Medulla oblongata (tissue), 1 donor: ENCODE measurements around the gene MAGT1.
"Not testable (repeated sequence)": the region's sequence is repeated elsewhere in the genome, so short reads cannot be mapped to it uniquely, and the experiment has no call there.

Source experiments
- DNase-seq: peaks from one replicate; pipeline ENCODE4 v3.0.0-alpha.2; 2015; ENCODE audit errors: extremely low spot score

The MAGT1 gene

DNA sequence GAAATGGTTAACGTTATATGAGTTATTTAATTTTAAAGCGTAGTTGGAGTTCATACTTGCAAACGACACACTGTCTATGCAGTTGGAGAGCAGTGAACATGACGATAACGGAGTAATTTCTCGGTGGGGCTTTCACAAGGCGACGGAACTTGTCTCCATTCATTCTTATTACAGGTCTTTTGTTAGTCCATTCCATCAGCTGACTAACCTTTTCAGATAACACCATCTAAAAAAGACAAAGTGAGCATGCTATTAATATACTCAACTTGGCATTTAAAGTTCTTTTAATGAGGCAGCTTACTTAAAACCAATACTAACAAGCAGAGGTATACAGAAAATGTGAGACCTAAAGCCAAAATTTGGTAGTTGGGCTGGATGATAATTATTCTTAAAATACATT, 19.9 kb downstream of the MAGT1 start:
- no peak for DNase-seq

DNA sequence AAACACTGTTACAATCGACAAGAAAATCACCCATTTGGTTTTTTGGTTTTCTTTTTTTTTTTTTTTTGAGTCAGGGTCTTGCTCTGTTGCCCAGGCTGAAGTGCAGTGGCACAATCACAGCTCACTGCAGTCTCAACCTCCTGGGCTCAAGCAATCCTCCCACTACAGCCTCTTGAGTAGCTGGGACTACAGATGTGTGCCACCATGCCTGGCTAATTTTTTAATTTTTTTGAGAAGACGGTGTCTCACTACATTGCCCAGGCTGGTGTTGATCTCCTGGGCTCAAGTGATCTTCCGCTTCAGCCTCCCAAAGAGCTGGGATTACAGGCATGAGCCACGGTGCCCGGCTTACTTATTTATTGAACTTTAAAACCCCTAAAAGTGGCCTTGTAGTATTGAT, 63.7 kb downstream of the MAGT1 start:
- DNase-seq, result not testable (repeated sequence)

DNA sequence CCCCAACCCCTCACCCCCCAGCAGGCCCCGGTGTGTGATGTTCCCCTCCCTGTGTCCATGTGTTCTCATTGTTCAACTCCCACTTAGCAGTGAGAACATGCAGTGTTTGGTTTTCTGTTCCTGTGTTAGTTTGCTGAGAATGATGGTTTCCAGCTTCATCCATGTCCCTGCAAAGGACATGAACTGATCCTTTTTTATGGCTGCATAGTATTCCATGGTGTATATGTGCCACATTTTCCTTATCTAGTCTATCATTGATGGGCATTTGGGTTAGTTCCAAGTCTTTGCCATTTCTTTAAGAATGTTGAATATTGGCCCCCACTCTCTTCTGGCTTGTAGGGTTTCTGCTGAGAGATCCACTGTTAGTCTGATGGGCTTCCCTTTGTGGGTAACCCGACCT, 73.2 kb downstream of the MAGT1 start:
- not testable (repeated sequence) for DNase-seq

DNA sequence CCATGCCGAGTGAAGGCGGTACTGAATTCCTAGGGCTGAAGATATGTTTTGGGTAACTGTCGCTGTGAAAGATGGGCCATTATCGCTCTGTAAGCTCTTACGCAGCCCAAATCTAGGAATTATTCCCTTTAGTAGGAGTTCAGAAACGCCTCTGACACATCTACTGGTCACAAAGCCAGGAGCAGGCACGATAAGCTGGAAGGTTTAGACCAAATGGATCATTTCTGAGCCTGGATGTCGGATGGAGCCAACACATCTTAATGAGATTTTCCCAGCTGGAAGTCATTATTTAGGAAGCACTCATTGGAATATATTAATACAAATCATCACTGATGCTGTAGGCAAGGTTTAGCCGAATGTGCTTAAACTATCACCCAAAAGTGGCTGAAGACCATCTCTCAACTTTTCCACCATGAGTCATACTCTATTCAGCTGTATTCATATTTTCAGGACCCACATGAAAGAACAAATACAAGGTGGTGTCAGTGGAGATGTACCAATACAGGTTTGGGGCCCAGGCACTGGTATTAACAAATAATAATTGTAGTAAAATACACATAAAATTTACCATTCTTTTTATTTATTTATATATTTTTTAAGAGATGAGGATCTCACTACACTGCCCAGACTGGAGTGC, 75.0 kb downstream of the MAGT1 start:
- DNase-seq, result no peak

DNA sequence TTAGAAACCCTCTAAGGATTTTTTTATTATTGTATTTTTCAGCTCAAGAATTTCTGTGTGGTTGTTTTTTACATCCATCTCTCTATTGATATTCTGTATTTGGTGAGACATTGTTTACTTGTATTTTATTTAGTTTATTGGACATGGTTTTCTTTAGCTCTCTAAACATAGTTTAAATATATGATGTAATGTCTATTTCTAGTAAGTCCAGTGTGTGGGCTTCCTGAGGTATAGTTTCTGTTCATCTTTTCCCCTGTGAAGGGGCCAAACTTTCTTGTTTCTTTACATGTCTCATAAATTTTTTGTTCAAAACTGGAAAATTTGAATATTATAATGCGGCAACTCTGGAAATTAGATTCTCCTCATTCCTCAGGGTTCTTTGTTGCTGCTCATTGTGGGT, 81.0 kb downstream of the MAGT1 start:
- no peak for DNase-seq

GRCh38 chrX:77802201-77802600, 93.0 kb downstream of the MAGT1 start:
- no peak for DNase-seq

- DNase-seq, result no peak
Measured at GRCh38 chrX:77795124-77795523, 100.1 kb downstream of the MAGT1 start.

GRCh38 chrX:77793946-77794345, 101.3 kb downstream of the MAGT1 start:
- DNase-seq, result no peak

- DNase-seq, result peak; percentile 78
Measured at GRCh38 chrX:77788050-77788449, 107.2 kb downstream of the MAGT1 start.

DNA sequence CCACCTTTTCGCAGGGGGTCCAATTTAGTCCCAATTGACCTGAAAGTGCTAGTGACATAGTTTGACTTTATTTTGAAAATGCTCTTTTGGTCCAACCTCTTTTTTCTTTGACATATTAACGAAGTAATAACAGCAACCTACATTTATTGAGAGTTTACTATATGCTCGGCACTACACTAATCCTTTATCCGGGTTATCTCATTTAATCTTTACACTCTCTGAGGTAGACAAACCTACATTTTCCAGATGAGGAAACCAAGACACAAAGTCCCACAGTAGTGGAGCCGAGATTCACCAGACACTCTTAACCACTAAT, 108.9 kb downstream of the MAGT1 start:
- no peak for DNase-seq

- DNase-seq, result peak; percentile 84
Measured at GRCh38 chrX:77785486-77786364, 109.5 kb downstream of the MAGT1 start, which contains the start of gene ATRX. Gene ATRX, minus strand, starts transcription at chrX:77786216. Its CDS starts 215 bp downstream, at chrX:77786001.

DNA sequence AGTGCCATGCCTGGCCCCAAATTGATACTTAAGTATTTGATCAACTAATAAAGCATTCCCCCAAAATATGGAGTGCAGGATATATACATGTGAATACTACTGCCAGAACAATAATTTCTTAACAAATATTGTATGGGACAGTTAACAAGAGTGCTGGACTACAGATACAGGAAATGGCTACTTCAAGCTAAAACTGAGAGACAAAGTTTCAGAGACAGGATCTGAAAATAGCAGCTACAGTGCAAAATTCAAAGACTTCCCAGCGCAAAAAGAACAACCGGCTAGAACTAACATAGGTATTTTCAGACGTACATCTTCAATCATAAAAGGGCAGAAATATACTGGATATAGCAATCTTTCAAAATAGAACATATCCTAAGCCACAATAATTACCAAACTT, 115.5 kb downstream of the MAGT1 start:
- DNase-seq, result no peak

- no peak for DNase-seq
Measured at GRCh38 chrX:77776659-77777058, 118.6 kb downstream of the MAGT1 start.
